NAMALWA (cell line): ENCODE data around the gene SLC22A31.

Source experiments
- DNase-seq: peaks from one replicate; pipeline ENCODE4 v3.0.0-alpha.2; 2015; ENCODE audit warnings: low spot score

SLC22A31 gene

DNA sequence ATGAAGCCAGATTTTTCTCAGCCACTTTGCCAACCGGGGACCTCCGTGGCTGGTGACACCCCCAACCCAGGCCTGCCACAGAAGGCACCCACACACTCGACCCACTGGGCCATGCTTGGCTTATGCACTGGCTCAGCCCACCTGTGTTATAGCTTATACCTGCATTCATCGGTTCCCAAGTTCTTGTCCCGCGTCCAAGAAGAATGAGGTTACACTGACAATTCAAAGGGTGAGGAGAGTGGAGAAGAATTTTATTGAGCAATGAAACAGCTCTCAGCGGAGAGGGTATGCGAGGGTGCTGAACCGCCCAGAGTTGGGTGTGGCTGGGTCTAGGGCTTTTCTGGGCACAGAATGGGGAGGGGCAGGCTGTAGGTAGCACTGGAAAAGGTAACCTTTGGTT is 51.0 kb downstream of the SLC22A31 start:
- DNase-seq, result no peak

DNA sequence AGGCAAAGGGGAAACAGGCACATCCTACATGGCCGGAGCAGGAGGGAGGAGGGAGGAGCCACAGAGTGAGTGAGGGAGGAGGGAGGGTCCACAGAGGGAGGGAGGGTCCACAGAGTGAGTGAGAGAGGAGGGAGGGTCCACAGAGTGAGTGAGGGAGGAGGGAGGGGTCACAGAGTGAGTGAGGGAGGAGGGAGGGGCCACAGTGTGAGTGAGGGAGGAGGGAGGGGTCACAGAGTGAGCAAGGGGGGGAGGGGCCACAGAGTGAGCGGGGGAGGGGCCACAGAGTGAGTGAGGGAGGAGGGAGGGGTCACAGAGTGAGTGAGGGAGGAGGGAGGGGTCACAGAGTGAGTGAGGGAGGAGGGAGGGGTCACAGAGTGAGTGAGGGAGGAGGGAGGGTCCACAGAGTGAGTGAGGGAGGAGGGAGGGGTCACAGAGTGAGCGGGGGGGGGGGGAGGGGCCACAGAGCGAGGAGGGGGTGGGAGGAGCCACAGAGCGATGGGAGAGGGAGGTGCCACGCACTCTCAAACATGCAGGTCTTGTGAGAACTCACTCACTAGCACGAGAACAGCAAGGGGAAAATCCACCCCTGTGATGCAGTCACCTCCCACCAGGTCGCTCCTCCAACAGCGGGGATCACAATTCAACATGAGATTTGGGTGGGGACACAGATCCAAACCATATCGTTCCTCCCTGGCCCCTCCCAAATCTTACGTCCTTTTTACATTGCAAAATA is 53.1 kb downstream of the SLC22A31 start:
- peak; percentile 34 for DNase-seq

DNA sequence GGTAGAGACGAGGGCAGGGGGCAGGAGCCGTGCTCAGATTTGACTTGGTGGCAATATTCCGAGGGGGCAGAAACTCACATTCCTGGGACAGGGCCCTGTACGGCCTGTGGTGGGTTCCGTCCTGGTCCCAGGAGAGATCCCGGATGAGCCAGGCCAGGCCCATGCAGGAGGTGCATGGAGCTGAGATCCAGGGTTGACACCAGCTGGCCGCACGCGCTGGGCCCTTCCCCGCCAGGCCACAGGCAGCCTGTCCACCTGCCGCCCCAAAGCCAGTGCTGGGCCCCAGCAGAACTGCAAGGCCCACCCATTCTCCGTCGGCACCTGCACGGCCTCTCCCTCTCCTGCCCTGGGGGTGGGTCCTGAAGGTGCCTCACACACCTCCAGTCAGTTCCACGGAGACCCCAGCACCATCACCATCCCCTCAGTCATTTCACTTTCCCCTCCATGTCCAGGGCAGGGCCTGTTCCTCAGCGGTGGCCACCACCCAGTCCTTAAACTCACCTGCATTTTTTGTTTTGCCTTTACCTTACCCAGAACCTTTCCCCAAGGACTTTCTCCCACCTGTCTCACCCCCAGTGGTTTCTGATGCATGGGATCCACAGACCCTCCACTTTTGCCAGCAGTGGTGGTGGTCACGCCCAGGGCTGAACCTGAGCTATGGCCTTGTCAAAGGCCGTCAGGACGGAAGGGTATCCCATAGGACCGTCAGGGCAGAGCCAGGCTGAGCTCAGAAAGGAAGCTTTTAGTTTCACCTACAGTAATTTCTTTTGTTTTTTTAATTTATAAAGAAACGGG is 53.9 kb downstream of the SLC22A31 start:
- no peak for DNase-seq
